Lung (tissue), 12 donors: ENCODE measurements around the gene DMBT1. TPM values are rescaled to one million over a fixed set of nuclear protein-coding genes. Genes with fewer than 3 reads are reported as not detected.

Experiments used
- ATAC-seq: fragments of 200-7000 bp; cut with Tn5 transposase; one replicate; pipeline ENCODE4 v1.9.1; 2020; ENCODE audit warnings: moderate number of reproducible peaks; ENCODE audit not compliant: insufficient read depth, low FRiP score
- DNase-seq, 3 donors: peaks; one replicate each; pipeline ENCODE4 v3.0.0-alpha.2; 2013 to 2017
- H3K27ac ChIP-seq, 2 donors: one replicate each; pipeline ENCODE4 v1.5.1; 2013; ENCODE audit warnings: mild to moderate bottlenecking in 2 of 2, moderate library complexity in 2 of 2, control low read depth in 1 of 2, inconsistent platforms in 1 of 2, low read depth in 1 of 2, low read length in 1 of 2
- H3K27me3 ChIP-seq, 3 donors: one replicate each; pipeline ENCODE4 v1.5.1; 2013; ENCODE audit warnings: low read length in 2 of 3; ENCODE audit not compliant: control insufficient read depth in 3 of 3, insufficient read depth in 3 of 3
- H3K36me3 ChIP-seq, 4 donors: one replicate each; pipeline ENCODE4 v1.5.1; 2013; ENCODE audit warnings: low read length in 4 of 4, mild to moderate bottlenecking in 1 of 4, moderate library complexity in 1 of 4; ENCODE audit not compliant: control insufficient read depth in 4 of 4, insufficient read depth in 4 of 4
- H3K4me1 ChIP-seq, 5 donors: one replicate each; pipeline ENCODE4 v1.5.1; 2013; ENCODE audit warnings: low read length in 5 of 5, mild to moderate bottlenecking in 2 of 5, moderate library complexity in 1 of 5; ENCODE audit not compliant: control insufficient read depth in 5 of 5, insufficient read depth in 5 of 5
- H3K4me3 ChIP-seq: one replicate; pipeline ENCODE4 v1.5.1; 2013; ENCODE audit warnings: mild to moderate bottlenecking, control low read depth, moderate library complexity
- H3K9ac ChIP-seq, 2 donors: one replicate each; pipeline ENCODE4 v1.5.1; 2013; ENCODE audit warnings: low read length in 2 of 2, control low read depth in 1 of 2; ENCODE audit not compliant: insufficient read depth in 1 of 2
- H3K9me3 ChIP-seq, 4 donors: one replicate each; pipeline ENCODE4 v1.5.1; 2013; ENCODE audit warnings: low read length in 3 of 4, mild to moderate bottlenecking in 1 of 4, moderate library complexity in 1 of 4; ENCODE audit not compliant: control insufficient read depth in 4 of 4, insufficient read depth in 3 of 4
- WGBS, 2 donors: extraction: QIAGEN DNeasy Blood & Tissue Kit; methylation state at CpG; one replicate each; pipeline ENCODE4 v1.1.7; 2013; 5-methylcytosine and 5-hydroxymethylcytosine counted together
- polyA plus RNA-seq, 2 donors: library from polyadenylated mRNA; stranded (reverse); fragments of 200-250 nt; gene quantifications; one replicate each; pipeline ENCODE4 v1.2.1, GENCODE V29; 2013
- total RNA-seq, 2 donors: library from RNA; depleted of rRNA in 1 of 2; stranded (reverse); fragments of >200 nt in 1 of 2; gene quantifications; one replicate each; pipeline ENCODE4 v1.2.1, GENCODE V29; 2014 to 2021
- TF ChIP-seq, protein P1 (sequence below): IDR thresholded peaks from 2 replicates; pipeline ENCODE4 v1.5.1; 2012; ENCODE audit warnings: mild to moderate bottlenecking; ENCODE audit errors: control extremely low read depth, extremely low read depth
- donor health status: control.
- donor health status: control.
- donor health status: Bipolar disorder and iron deficiency.
- donor health status: healthy.
- donor health status: DM: yes; HTN: yes; CAD: no.

Gene DMBT1
- total and polyA plus RNA-seq, 4 donors: 21.1 to 337 (median 111) TPM

DNA sequence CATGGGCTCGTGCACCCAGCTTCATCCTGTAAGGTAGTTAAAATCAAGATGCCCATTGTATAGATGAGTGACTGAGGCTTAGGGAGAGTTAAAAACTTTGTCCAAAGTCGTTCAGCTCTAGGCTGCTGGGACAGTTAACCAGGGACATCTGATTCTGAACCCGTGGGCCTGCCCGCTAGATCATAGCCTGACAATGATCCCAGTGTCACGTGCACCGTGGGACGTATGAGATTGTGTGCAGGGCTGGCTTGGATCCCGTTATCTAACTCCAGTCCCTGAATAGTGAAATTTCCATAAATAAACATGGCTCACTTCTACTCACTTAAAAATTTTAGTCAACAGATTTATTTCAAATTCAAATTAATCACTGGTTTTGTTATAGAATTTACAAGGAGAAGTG lies 114.2 kb downstream of the DMBT1 start:
- WGBS, 2 donors: 69 to 85% methylated on average over 8 of the region's 8 CpGs
- Histone ChIP-seq H3K9me3 (peaks cover 0 to 7% (median 0%) of the 10 kb centered on the region in 4 donors), H3K27me3 (peaks cover 0 to 5% (median 0%) of the 10 kb centered on the region in 3 donors), H3K9ac (no peak overlapping the region), H3K4me3 (no peak overlapping the region), H3K27ac (no peak overlapping the region), H3K4me1 (no peaks in the 10 kb centered on the region), H3K36me3 (no peaks in the 10 kb centered on the region)
- TF ChIP-seq, protein P1, sequence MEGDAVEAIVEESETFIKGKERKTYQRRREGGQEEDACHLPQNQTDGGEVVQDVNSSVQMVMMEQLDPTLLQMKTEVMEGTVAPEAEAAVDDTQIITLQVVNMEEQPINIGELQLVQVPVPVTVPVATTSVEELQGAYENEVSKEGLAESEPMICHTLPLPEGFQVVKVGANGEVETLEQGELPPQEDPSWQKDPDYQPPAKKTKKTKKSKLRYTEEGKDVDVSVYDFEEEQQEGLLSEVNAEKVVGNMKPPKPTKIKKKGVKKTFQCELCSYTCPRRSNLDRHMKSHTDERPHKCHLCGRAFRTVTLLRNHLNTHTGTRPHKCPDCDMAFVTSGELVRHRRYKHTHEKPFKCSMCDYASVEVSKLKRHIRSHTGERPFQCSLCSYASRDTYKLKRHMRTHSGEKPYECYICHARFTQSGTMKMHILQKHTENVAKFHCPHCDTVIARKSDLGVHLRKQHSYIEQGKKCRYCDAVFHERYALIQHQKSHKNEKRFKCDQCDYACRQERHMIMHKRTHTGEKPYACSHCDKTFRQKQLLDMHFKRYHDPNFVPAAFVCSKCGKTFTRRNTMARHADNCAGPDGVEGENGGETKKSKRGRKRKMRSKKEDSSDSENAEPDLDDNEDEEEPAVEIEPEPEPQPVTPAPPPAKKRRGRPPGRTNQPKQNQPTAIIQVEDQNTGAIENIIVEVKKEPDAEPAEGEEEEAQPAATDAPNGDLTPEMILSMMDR: no peak
- DNase-seq (no peak), ATAC-seq (no peak)

DNA sequence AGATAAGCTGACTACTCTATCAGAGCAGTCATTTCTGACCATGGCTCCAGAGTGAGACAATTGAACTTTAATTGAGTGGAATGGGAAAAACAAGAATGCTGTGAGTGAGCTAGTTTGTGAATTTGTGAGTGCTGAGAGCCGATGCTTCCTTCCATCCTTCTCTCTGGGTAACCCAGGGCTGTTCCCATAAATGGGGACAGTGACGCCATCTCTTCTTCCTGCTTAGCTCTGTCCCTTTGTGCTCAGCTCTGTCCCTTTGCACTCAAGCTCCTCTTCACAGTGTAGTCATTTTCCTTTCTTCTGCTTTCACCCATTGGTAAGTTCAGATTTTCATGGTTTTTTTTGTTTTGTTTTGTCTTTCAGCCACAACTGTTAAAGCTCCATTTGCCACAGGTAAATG lies 114.7 kb downstream of the DMBT1 start:
- Histone ChIP-seq H3K27me3 (peaks cover 0 to 5% (median 0%) of the 10 kb centered on the region in 3 donors), H3K27ac (no peak overlapping the region), H3K9ac (no peak overlapping the region), H3K36me3 (no peaks in the 10 kb centered on the region), H3K9me3 (peaks cover 0 to 7% (median 0%) of the 10 kb centered on the region in 4 donors), H3K4me1 (no peaks in the 10 kb centered on the region), H3K4me3 (no peak overlapping the region)
- 68 to 69% methylated on average over 2 of the region's 2 CpGs for WGBS, 2 donors
- TF ChIP-seq, protein P1: no peak
- no peak for ATAC-seq
- DNase-seq: no peak

DNA sequence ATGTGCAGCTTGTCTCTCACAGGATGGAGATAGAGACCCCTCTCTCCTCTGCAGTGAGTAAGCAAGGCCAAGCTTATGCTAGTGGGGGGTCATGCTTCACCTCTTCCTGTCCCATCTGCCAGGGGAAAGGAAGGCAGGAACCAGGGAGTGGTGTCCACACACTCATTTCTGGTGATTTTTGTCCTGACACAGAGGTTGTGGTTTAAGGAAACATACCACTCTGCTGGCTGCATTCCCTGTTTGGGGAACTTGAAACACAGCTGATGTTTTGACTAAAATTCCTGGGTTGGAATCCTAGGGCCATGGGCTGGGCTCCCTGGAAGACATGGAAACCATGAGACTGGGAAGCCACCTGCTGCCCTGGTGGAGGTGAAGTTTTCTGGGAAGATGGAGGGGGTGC lies 117.7 kb downstream of the DMBT1 start:
- Histone ChIP-seq H3K9me3 (peaks cover 0 to 5% (median 0%) of the 10 kb centered on the region in 4 donors), H3K9ac (no peak overlapping the region), H3K27ac (no peak overlapping the region), H3K4me3 (no peak overlapping the region), H3K4me1 (no peaks in the 10 kb centered on the region), H3K36me3 (no peaks in the 10 kb centered on the region), H3K27me3 (peaks cover 0 to 5% (median 0%) of the 10 kb centered on the region in 3 donors)
- DNase-seq (no peak), ATAC-seq (no peak)
- TF ChIP-seq, protein P1: no peak

DNA sequence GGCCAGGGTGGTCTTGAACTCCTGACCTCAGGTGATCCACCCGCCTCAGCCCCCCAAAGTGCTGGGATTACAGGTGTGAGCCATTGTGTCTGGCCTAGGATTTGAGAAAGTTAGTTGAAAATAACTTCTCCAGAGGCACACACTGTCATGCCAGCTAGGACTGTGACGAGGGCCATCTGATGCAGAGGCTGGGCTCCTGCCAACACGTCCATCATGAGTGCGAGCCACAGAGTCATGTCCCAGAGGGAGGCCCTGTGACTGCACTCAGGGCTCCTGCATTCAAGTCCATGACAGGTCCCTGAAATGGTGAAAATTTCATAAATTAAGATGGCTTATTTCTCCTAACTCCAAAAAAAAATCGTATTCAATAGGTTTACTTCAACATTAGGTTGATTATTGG lies 122.0 kb downstream of the DMBT1 start:
- no peak for DNase-seq
- Histone ChIP-seq H3K36me3 (no peaks in the 10 kb centered on the region), H3K9ac (no peak overlapping the region), H3K4me3 (no peak overlapping the region), H3K27me3 (no peaks in the 10 kb centered on the region), H3K4me1 (no peaks in the 10 kb centered on the region), H3K27ac (no peak overlapping the region), H3K9me3 (peaks cover 0 to 5% (median 0%) of the 10 kb centered on the region in 4 donors)
- 78 to 81% methylated on average over 5 of the region's 5 CpGs for WGBS, 2 donors
- ATAC-seq: no peak
- TF ChIP-seq, protein P1: no peak
